ENCODE measurements around the gene C1QTNF6. TPM values are rescaled to one million over a fixed set of nuclear protein-coding genes. Genes with fewer than 3 reads are reported as not detected.
A peak's percentile ranks its signal among the peaks of the same experiment; 100 is the strongest.

Gene C1QTNF6
- total and polyA plus RNA-seq, 10 of the 15 experiments (the other 5 are each of a cell fraction or from before 2014, with no cell fraction given), result 0.16 to 4.1 (median 1.3) TPM

- Histone ChIP-seq H2AFZ (ENCODE audit: control insufficient read depth, low read depth, low read length) (no peak overlapping the region), H3K27me3 (replicated peaks in 1 of 2; ENCODE audit: control insufficient read depth in 2 of 2, insufficient read depth in 2 of 2, low read length in 1 of 2) (no peaks in the 10 kb centered on the region), H3K4me2 (ENCODE audit: control insufficient read depth, insufficient read depth) (no peak overlapping the region), H3K79me2 (ENCODE audit: control insufficient read depth, insufficient read depth, low read length) (peaks cover 5% of the 10 kb centered on the region), H3K36me3 (ENCODE audit: control insufficient read depth in 2 of 2, insufficient read depth in 2 of 2, low read length in 1 of 2) (no peaks in the 10 kb centered on the region; a peak in 1 of 4 replicates), H3K4me3 (no peak overlapping the region), H3K9me3 (replicated peaks; ENCODE audit: control insufficient read depth, insufficient read depth, low read length) (no peaks in the 10 kb centered on the region), H4K20me1 (ENCODE audit: control insufficient read depth, insufficient read depth) (no peaks in the 10 kb centered on the region), H3K27ac (ENCODE audit: control insufficient read depth, insufficient read depth) (no peak overlapping the region), H3K4me1 (ENCODE audit: control insufficient read depth, insufficient read depth, low read length) (peaks cover 27% of the 10 kb centered on the region), H3K9ac (ENCODE audit: control insufficient read depth, insufficient read depth, low read length) (no peak overlapping the region)
- FAIRE-seq (no peak), DNase-seq (ENCODE audit: low read depth, low spot score) (no peak), ATAC-seq (no peak)
- 77% methylated on average over 10 of the region's 10 CpGs for WGBS (ENCODE audit: insufficient coverage, insufficient replicate concordance, low lambda C conversion rate, missing lambda C conversion rate)
- SMC1A ChIA-PET (ENCODE audit: uncharacterized antibody, unreplicated experiment), result interaction anchor here (1.3 to 6.9 kb wide), 4 partner anchors 15 to 65 kb away, joined by 4 to 84 read pairs (median 54); partner anchors contain the start of gene RAC2
- CTCF ChIA-PET, result interaction anchor here (0.6 to 5.7 kb wide), 5 partner anchors 15 to 65 kb away, joined by 3 to 111 read pairs (median 5); partner anchors contain the start of gene RAC2
- in situ Hi-C loops (cut with MboI), result loop anchor here (25.0 kb wide), 1 partner anchor 1815 kb away; the partner anchor contains the start of gene HMOX1
- intact Hi-C loops (cut with micrococcal nuclease; ENCODE audit: unreplicated experiment), result no loop called here
- RAD21 ChIA-PET (ENCODE audit: unreplicated experiment), result interaction anchor here (2.3 to 7.1 kb wide), 5 partner anchors 13 to 57 kb away, joined by 11 to 104 read pairs (median 63); partner anchors contain the start of gene RAC2
- POLR2A ChIA-PET, result interaction anchor here (1.6 kb wide), 1 partner anchor 57 kb away, joined by 4 read pairs; no protein-coding TSS in a partner anchor
- no peak for TF ChIP-seq SUPT20H (IDR thresholded peaks at IDR 0.05; ENCODE audit: borderline replicate concordance, control insufficient read depth, low read depth, low read length)
- TF ChIP-seq STAT3 (IDR thresholded peaks at IDR 0.05; ENCODE audit: low read depth, low read length), result no peak
- TF ChIP-seq PKNOX1 (IDR thresholded peaks at IDR 0.05), result peak; percentile 13; the same call in 1 of the 2 replicates
- no peak for TF ChIP-seq SIX5 (IDR thresholded peaks at IDR 0.05; ENCODE audit: low read depth, low read length, severe bottlenecking)
- TF ChIP-seq NFXL1 (IDR thresholded peaks at IDR 0.05; ENCODE audit: borderline replicate concordance), result no peak
- BruUV-seq (replicated peaks), result no TSS peak
Measured at GRCh38 chr22:37202716-37203115, 14.7 kb upstream of the C1QTNF6 start.

Measured in GM12878 (cell line).